Embryonic facial prominence (tissue), 1 donor: ENCODE results near the gene RNU6-1.

Experiments used
- DNase-seq: peaks from one replicate; pipeline ENCODE4 v3.0.0-alpha.2; 2016; ENCODE audit errors: extremely low spot score

RNU6-1 gene

DNA sequence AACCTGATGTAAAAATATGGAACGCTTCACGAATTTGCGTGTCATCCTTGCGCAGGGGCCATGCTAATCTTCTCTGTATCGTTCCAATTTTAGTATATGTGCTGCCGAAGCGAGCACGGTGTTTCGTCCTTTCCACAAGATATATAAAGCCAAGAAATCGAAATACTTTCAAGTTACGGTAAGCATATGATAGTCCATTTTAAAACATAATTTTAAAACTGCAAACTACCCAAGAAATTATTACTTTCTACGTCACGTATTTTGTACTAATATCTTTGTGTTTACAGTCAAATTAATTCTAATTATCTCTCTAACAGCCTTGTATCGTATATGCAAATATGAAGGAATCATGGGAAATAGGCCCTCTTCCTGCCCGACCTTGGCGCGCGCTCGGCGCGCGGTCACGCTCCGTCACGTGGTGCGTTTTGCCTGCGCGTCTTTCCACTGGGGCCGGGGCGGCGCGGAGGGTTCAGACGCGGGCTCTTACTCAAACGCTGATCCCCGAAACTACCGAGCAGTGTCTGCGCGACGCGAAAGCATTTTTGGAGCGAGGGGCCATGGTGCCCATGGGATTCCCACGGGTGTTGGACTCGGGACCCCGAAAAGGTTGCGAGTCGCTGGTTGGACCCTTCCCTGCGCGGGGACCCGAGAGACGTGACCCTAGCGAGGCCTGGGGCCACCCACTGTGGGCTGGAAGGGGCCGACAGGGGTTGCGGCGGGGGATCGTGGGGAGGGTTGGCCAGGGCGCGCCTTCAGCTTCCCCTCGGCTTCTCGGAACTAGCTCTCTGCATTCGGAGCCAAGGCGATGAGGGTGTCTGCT lies at the start of gene RNU6-1:
RNU6-1 (minus strand) TSS at position 117 of the 820 bp plus-strand sequence.
- DNase-seq = peak; percentile 95

- DNase-seq = no peak
Observed at GRCh38 chr15:67887776-67888175, 47.9 kb upstream of the RNU6-1 start.

GRCh38 chr15:67885861-67886260 lies 46.0 kb upstream of the RNU6-1 start:
- no peak for DNase-seq

- no peak for DNase-seq
Observed at GRCh38 chr15:67885175-67885523, 45.3 kb upstream of the RNU6-1 start.

- DNase-seq = peak; percentile 46
Observed at GRCh38 chr15:67884514-67885174, 44.8 kb upstream of the RNU6-1 start.

DNA sequence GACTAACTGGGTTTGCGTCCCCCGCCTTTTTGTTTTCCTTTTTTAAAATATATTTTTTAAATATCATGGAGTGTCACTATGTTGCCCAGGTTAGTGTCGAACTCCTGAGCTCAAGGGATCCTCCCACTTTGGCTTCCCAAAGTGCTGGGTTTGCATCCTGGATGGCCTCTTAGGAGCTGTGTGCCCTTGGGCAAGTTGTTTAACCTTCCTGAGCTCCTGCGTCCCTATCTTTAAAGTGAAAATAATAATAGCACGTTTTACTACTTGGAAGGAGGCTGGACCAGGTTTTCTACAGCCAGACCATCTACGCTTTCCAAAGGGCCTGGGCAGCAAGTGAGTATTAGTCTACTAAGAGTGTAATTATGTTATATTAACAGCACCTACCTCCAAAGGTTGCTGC lies 44.2 kb upstream of the RNU6-1 start:
- no peak for DNase-seq

GRCh38 chr15:67883234-67883773 lies 43.5 kb upstream of the RNU6-1 start:
- no peak for DNase-seq

GRCh38 chr15:67882487-67883233 lies 42.8 kb upstream of the RNU6-1 start:
- DNase-seq = no peak

DNA sequence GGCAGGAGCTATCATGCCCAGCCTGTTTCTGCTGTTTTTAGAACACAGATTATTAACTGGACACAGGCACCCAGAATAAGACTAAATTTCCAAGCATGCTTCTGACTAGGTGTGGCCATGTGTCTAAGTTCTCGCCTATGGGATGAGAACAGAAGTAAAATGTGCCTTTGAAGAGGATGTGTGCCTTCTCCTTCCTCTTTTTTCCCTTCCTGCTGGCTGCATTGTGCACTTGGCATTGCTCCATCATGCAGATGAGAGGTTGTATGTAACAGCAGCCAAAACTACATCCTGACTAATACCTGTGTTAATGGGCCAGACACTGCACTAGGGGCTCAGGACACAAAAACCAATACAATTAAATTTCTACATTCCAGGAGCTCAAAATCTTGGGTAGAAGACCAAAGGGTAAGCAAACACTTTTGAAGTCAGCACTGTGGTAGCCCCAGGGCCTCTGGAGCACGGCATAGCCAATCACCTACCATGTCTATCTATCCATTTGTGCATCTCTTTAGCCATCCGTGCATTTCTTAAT lies 40.9 kb upstream of the RNU6-1 start:
- no peak for DNase-seq

- DNase-seq = no peak
Observed at GRCh38 chr15:67879440-67880129, 39.7 kb upstream of the RNU6-1 start.

- DNase-seq = no peak
Observed at GRCh38 chr15:67878712-67879206, 38.9 kb upstream of the RNU6-1 start.

DNA sequence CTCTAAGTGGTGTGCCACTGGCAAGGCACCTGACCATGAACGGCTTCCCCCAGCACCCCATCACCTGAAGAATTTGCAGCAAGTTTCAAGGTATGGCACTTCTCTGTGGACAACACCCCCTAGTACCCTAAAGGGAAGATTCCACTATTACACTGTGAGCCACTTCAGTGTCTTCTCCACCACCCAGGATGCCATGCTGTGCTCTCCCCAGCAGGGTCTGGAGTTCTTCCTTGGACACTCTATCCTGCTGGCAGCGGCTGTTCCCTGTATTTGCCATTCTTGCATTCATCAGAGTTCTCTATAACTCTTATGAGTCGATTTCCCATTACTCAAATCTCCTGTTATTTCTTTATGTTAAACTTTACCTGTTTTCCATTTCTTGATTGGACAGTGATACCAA lies 33.9 kb upstream of the RNU6-1 start:
- DNase-seq = no peak

DNA sequence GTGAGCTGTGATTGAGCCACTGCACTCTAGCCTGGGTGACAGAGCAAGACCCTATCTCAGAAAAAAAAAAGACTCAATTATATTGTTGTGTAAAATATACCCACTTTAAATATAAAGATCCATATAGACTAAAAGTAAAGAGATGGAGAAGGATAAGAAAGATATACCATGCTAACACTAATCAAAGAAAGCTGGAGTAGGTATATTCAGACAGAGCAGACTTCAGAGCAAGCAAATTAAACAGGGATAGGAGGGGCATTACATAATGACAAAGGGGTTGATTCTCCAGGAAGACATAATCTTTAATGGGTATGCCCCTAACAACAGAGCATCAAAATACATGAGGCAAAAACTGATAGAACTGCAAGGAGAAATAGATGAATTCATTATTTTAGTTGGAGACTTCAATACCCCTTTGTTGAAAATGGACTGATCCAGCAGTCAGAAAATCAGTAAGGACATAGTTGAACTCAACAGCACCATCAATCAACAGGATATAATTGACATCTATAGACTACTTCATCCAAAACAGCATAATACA lies 31.1 kb upstream of the RNU6-1 start:
- no peak for DNase-seq

- DNase-seq = no peak
Observed at GRCh38 chr15:67869701-67870100, 29.9 kb upstream of the RNU6-1 start.

DNA sequence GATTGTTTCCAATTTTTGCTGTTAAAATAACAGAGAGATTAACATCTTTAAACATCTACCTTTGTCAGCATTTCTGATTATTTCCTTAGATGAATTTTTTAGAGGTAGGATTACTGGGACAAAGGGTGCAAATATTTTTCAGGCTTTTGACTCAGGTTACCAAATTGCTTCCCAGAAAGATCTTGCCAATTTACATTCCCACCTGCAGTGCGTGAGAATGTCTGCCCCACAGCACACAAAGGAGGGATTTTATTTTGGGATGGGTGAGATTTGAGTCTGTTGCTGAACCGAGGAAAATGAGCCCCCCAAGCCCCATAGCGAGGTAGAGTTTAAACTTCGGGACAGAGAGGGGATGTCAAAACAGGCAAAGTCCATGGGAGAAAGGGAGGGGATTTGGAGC lies 25.9 kb upstream of the RNU6-1 start:
- no peak for DNase-seq

- DNase-seq = peak; percentile 48
Observed at GRCh38 chr15:67865331-67865730, 25.5 kb upstream of the RNU6-1 start.

- peak; percentile 59 for DNase-seq
Observed at GRCh38 chr15:67863442-67863987, 23.7 kb upstream of the RNU6-1 start.

DNA sequence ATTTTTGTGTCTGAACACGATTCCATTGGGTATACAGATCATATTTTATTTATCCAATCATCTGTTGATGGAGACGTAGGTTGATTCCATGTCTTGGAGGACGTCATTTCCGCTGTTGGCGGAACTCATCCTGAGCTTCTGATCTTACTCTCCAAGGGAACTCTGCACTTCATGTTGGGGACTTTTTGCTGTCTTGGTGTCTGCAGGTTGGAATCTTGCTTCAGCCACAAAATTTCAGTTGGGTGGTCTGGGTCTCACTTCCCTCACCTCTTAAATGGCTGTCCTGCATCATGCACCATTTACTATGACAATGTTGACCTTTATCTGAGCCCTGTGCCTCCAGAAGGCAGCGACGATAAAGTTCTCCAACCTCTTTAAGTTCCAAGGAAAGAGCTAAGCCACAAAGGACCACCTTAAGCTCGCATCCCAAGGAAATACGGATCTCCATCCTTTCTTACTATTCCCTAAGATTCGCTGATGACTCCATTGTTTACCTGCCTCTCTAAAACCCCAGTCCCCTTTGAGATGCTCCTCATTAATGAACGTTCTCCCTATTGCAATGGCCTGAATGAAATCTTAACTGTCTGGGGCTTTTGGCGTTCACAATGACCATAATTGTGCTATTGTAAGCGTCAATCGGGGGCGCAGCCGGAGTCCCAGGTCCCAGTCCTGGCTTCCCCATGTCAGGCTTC lies 23.1 kb upstream of the RNU6-1 start:
- no peak for DNase-seq

DNA sequence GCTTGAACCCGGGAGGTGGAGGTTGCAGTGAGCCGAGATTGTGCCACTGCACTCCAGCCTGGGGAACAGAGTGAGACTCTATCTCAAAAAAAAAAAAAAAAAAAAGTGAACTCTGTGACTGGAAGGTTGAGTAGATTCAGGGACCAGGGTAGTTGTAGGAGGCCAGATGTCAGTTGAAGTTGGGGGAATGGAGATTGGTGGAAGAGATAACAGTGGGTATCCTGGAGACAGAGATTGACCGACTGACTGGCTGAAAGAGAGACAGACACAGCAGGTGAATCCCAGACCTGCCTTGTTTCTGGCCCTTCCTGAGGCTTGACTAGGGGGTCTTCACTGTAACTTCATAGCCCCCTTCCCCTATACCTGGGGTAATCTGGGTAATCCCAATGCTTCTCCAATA lies 22.1 kb upstream of the RNU6-1 start:
- no peak for DNase-seq

- no peak for DNase-seq
Observed at GRCh38 chr15:67859331-67859946, 19.6 kb upstream of the RNU6-1 start.
